ENCODE results near the gene UNC13A. TPM values are rescaled to one million over a fixed set of nuclear protein-coding genes. Genes with fewer than 3 reads are reported as not detected.

The UNC13A gene
- total and polyA plus RNA-seq, 11 donors = 0.02 to 1.1 (median 0.09) TPM; not detected in 1

DNA sequence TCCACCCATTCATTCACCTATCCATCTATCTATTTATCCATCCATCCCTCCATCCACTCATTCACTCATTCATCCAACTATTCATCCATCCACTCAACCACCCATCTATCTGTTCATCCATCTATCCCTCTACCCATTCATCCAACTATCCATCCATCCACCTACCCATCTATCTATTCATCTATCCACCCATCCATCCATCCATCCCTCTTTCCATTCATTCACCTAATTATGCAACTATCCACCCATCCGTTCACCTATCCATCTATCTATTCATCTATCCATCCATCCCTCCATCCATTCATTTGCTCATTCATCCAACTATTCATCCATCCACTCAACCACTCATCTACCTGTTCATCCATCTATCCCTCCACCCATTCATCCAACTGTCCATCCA lies 54.5 kb downstream of the UNC13A start:
- TF ChIP-seq POLR2A (IDR thresholded peaks at IDR 0.05) = no peak
- TF ChIP-seq, protein P1, sequence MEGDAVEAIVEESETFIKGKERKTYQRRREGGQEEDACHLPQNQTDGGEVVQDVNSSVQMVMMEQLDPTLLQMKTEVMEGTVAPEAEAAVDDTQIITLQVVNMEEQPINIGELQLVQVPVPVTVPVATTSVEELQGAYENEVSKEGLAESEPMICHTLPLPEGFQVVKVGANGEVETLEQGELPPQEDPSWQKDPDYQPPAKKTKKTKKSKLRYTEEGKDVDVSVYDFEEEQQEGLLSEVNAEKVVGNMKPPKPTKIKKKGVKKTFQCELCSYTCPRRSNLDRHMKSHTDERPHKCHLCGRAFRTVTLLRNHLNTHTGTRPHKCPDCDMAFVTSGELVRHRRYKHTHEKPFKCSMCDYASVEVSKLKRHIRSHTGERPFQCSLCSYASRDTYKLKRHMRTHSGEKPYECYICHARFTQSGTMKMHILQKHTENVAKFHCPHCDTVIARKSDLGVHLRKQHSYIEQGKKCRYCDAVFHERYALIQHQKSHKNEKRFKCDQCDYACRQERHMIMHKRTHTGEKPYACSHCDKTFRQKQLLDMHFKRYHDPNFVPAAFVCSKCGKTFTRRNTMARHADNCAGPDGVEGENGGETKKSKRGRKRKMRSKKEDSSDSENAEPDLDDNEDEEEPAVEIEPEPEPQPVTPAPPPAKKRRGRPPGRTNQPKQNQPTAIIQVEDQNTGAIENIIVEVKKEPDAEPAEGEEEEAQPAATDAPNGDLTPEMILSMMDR (IDR thresholded peaks at IDR 0.05) = no peak
- Histone ChIP-seq H3K36me3 (no peaks in the 10 kb centered on the region), H3K27me3 (no peaks in the 10 kb centered on the region), H3K4me3 (no peak overlapping the region), H3K27ac (no peak overlapping the region), H3K9me3 (no peaks in the 10 kb centered on the region), H3K4me1 (no peaks in the 10 kb centered on the region)
- DNase-seq = no peak
- 88 to 95% (median 93%) methylated on average over 1 of the region's 1 CpG for WGBS, 4 donors
- no peak for ATAC-seq
- intact Hi-C loops (cut with DNase I) = no loop called here

DNA sequence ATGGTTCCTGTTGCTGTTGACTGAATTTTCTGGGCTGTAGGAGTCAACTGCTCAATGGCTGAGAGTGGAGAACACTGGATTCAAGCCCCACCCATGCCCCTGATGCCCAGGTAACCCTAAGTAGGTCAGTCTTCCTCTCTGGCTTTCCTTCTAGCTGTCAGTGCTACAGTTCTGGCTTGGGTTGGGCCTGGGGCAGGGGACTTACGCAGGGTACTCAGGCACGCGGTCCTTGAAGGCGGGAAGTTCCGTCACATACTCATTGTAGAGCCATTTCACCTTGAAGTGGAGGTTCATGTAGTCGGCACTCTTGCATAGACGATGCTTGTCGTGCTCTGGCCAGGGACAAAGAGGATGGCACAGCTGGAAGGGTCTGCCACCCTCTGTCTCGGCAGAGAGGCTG lies 55.6 kb downstream of the UNC13A start:
- intact Hi-C loops (cut with DNase I) = no loop called here
- DNase-seq = no peak
- Histone ChIP-seq H3K27ac (no peak overlapping the region), H3K4me1 (no peaks in the 10 kb centered on the region), H3K27me3 (no peaks in the 10 kb centered on the region), H3K9me3 (no peaks in the 10 kb centered on the region), H3K4me3 (no peak overlapping the region), H3K36me3 (no peaks in the 10 kb centered on the region)
- TF ChIP-seq, protein P1 (IDR thresholded peaks at IDR 0.05) = no peak
- no peak for TF ChIP-seq POLR2A (IDR thresholded peaks at IDR 0.05)
- WGBS, 4 donors = 87 to 93% (median 91%) methylated on average over 9 of the region's 9 CpGs
- no peak for ATAC-seq

DNA sequence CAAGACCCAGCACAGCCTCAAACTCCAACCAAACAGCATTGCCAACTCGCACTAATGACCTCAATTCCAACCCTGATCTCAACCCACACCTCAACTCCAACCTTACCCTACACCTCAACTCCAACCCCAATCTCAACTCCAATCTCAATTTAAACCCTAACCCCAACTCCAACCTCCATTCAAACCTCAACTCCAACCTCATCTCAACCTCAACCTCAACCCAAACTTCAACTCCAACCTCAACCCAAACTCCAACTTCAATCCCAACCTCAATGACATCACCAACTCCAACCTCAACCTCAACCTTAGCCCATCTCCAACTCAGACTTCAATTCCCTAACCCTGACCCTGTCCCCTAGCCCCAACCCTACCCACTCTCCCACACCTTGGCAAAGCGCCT lies 58.4 kb downstream of the UNC13A start:
- intact Hi-C loops (cut with DNase I) = no loop called here
- 83 to 92% (median 90%) methylated on average over 2 of the region's 2 CpGs for WGBS, 4 donors
- H3K27ac ChIP-seq = no peak overlapping the region
- DNase-seq (no peak), ATAC-seq (no peak)
- H3K9me3 ChIP-seq = no peaks in the 10 kb centered on the region
- no peak for TF ChIP-seq POLR2A (IDR thresholded peaks at IDR 0.05)
- no peaks in the 10 kb centered on the region for H3K27me3 ChIP-seq
- H3K4me1 ChIP-seq = no peaks in the 10 kb centered on the region
- H3K36me3 ChIP-seq = no peaks in the 10 kb centered on the region
- no peak overlapping the region for H3K4me3 ChIP-seq

DNA sequence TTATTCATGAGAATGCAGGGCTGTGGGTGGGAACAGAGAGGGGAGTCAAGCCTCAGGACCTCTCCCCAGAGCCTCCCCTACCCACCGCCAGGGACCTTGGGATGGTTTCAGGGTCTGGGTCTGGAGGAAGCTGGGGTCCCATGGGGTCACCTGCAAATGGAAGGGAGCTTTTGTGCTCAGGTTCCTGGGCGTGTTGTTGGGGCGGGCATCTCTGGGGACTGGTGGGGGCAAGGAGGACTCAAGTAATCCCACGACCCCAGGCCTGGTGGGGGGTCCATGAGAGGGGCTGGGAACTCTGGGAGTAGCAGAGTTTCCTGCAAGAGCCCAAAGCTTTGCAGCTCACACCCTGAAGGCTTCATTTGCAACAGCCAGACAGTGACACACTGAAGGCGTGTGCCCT lies 60.2 kb downstream of the UNC13A start:
- TF ChIP-seq POLR2A (IDR thresholded peaks at IDR 0.05) = no peak
- TF ChIP-seq, protein P1 (IDR thresholded peaks at IDR 0.05) = no peak
- Histone ChIP-seq H3K4me1 (no peaks in the 10 kb centered on the region), H3K36me3 (no peaks in the 10 kb centered on the region), H3K27ac (no peak overlapping the region), H3K9me3 (no peaks in the 10 kb centered on the region), H3K27me3 (no peaks in the 10 kb centered on the region), H3K4me3 (no peak overlapping the region)
- no peak for ATAC-seq
- WGBS, 4 donors = 73 to 81% (median 76%) methylated on average over 4 to 5 of the region's 5 CpGs
- intact Hi-C loops (cut with DNase I) = no loop called here
- no peak for DNase-seq

DNA sequence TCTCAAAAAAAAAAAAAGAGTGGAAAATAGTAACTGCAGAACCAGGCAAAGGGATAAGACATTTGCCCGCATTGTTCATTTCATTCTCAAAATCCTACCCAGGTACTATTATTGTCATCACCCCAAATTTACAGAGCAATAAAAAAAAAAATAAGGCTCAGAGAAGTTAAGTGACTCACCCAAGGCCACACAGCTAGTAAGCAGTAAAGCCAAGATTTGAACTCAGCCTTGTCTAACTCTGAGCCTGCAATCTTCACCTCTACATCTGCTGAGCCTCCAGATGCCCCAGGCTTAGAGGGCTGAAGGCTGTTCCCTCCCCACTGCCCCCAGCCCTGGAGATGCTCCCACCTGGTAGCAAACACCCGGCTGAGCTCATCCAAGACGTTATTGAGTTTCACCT lies 61.0 kb downstream of the UNC13A start:
- DNase-seq = no peak
- H3K4me3 ChIP-seq = no peak overlapping the region
- no peaks in the 10 kb centered on the region for H3K36me3 ChIP-seq
- no peaks in the 10 kb centered on the region for H3K27me3 ChIP-seq
- TF ChIP-seq POLR2A (IDR thresholded peaks at IDR 0.05) = no peak
- TF ChIP-seq, protein P1 (IDR thresholded peaks at IDR 0.05) = no peak
- H3K27ac ChIP-seq = no peak overlapping the region
- intact Hi-C loops (cut with DNase I) = no loop called here
- no peaks in the 10 kb centered on the region for H3K4me1 ChIP-seq
- no peak for ATAC-seq
- 77 to 91% (median 87%) methylated on average over 3 of the region's 3 CpGs for whole genome bisulfite sequencing, 4 donors
- peaks cover 0 to 3% (median under 1%) of the 10 kb centered on the region in 12 donors for H3K9me3 ChIP-seq

Data from heart left ventricle (tissue), 16 donors.